ENCODE data around the gene ISG15.

DNA sequence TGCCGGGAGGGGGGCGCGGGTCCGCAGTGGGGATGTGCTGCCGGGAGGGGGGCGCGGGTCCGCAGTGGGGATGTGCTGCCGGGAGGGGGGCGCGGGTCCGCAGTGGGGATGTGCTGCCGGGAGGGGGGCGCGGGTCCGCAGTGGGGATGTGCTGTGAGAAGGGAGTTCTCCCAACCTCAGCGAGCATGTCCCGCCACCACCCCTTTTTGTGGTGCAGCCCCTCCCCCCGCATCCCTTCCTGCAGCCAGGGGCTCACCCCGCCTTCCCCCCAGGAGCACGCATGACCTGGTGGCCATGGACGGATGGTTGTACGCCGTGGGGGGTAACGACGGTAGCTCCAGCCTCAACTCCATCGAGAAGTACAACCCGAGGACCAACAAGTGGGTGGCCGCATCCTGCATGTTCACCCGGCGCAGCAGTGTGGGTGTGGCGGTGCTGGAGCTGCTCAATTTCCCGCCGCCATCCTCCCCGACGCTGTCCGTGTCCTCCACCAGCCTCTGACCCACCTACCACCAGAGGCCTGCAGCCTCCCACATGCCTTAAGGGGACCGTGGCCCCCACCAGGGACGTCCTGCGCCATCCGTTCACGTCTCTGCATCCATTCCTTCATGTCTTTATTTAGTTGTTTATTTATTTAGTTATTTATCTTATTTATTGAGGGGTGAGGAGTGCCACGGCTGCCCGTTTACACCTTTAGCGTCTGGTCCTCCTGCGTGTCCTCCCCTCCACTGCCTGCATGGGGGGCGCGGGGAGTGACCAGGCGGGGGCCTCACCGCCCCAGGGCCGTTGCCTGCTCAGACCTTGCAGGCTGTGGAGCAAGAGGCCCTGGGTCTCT, 48.4 kb upstream of the ISG15 start:
- TF ChIP-seq, protein P1, sequence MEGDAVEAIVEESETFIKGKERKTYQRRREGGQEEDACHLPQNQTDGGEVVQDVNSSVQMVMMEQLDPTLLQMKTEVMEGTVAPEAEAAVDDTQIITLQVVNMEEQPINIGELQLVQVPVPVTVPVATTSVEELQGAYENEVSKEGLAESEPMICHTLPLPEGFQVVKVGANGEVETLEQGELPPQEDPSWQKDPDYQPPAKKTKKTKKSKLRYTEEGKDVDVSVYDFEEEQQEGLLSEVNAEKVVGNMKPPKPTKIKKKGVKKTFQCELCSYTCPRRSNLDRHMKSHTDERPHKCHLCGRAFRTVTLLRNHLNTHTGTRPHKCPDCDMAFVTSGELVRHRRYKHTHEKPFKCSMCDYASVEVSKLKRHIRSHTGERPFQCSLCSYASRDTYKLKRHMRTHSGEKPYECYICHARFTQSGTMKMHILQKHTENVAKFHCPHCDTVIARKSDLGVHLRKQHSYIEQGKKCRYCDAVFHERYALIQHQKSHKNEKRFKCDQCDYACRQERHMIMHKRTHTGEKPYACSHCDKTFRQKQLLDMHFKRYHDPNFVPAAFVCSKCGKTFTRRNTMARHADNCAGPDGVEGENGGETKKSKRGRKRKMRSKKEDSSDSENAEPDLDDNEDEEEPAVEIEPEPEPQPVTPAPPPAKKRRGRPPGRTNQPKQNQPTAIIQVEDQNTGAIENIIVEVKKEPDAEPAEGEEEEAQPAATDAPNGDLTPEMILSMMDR (IDR thresholded peaks at IDR 0.05), result no peak
- TF ChIP-seq POLR2A (IDR thresholded peaks at IDR 0.05), result no peak
